Spinal cord (tissue), 10 donors: ENCODE measurements around the gene GCHFR. TPM values are rescaled to one million over a fixed set of nuclear protein-coding genes. Genes with fewer than 3 reads are reported as not detected.

ENCODE experiments used
- DNase-seq, 6 donors: peaks; one replicate each; pipeline versions ENCODE4 v3.0.0 to v3.0.0-alpha.2; 2013 to 2015; ENCODE audit warnings: low spot score in 6 of 6, low read depth in 4 of 6
- H3K27ac ChIP-seq: one replicate; pipeline ENCODE4 v1.5.1; 2013; ENCODE audit warnings: low read depth, low read length, control low read depth
- H3K27me3 ChIP-seq: one replicate; pipeline ENCODE4 v1.6.1; 2013; ENCODE audit warnings: low read length; ENCODE audit not compliant: control insufficient read depth, insufficient read depth
- H3K36me3 ChIP-seq: one replicate; pipeline ENCODE4 v1.6.1; 2013; ENCODE audit warnings: low read length; ENCODE audit not compliant: control insufficient read depth, insufficient read depth
- H3K4me1 ChIP-seq: one replicate; pipeline ENCODE4 v1.6.1; 2013; ENCODE audit warnings: low read length; ENCODE audit not compliant: control insufficient read depth, insufficient read depth
- H3K4me3 ChIP-seq: one replicate; pipeline ENCODE4 v1.5.1; 2013; ENCODE audit warnings: low read depth, low read length, control low read depth
- H3K9me3 ChIP-seq: one replicate; pipeline ENCODE4 v1.6.1; 2013; ENCODE audit warnings: low read length; ENCODE audit not compliant: control insufficient read depth, insufficient read depth
- WGBS: methylation state at CpG from one replicate; pipeline ENCODE4 v1.1.5; 2013; ENCODE audit warnings: missing lambda C conversion rate; ENCODE audit not compliant: insufficient coverage; 5-methylcytosine and 5-hydroxymethylcytosine counted together
- polyA plus RNA-seq, 2 donors: library from polyadenylated mRNA; unstranded; fragments of 120-200 nt; gene quantifications; one replicate each; pipeline ENCODE4 v1.2.1, GENCODE V29; 2013; ENCODE audit not compliant: insufficient read length in 2 of 2
- total RNA-seq, 2 donors: library from RNA; depleted of rRNA in 1 of 2; stranded (reverse); fragments of 120-200 nt in 1 of 2; fragments of >200 nt in 1 of 2; gene quantifications; one replicate each; pipeline versions ENCODE4 v1.2.3 to v1.2.4, GENCODE V29; 2013 to 2014
- donor health status: healthy.

The GCHFR gene
- total and polyA plus RNA-seq, 4 donors, result 14.2 to 29.1 (median 21.9) TPM

DNA sequence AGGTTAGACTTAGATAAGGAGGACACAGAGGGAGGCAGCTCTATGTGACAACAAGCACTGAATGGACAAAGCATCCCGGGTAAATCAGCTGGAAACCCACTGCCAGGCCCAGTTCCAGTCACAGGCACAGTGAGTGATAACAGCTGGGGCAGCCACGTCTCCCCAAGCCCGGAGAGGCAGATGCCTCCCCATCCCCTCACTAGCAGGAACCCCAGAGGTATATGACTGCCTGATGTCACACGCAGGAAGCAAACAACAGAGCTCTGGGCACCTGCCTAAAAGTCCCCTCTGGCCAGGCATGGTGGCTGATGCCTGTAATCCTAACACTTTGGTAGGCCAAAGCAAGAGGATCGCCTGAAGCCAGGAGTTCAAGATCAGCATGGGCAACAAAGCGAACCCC lies 24.1 kb downstream of the GCHFR start:
- DNase-seq, result no peak
- 20% methylated on average over 4 of the region's 6 CpGs for WGBS
- Histone ChIP-seq H3K4me3 (no peak overlapping the region), H3K27ac (no peak overlapping the region), H3K9me3 (no peaks in the 10 kb centered on the region), H3K36me3 (peaks cover 7% of the 10 kb centered on the region), H3K4me1 (peaks cover 6% of the 10 kb centered on the region), H3K27me3 (no peaks in the 10 kb centered on the region)

- Histone ChIP-seq H3K9me3 (no peaks in the 10 kb centered on the region), H3K4me1 (peaks cover 6% of the 10 kb centered on the region), H3K36me3 (peaks cover 7% of the 10 kb centered on the region), H3K27me3 (no peaks in the 10 kb centered on the region), H3K27ac (no peak overlapping the region), H3K4me3 (no peak overlapping the region)
- 79% methylated on average over 5 of the region's 5 CpGs for WGBS
- DNase-seq, result no peak
Measured at GRCh38 chr15:40789119-40789518, 25.3 kb downstream of the GCHFR start.

DNA sequence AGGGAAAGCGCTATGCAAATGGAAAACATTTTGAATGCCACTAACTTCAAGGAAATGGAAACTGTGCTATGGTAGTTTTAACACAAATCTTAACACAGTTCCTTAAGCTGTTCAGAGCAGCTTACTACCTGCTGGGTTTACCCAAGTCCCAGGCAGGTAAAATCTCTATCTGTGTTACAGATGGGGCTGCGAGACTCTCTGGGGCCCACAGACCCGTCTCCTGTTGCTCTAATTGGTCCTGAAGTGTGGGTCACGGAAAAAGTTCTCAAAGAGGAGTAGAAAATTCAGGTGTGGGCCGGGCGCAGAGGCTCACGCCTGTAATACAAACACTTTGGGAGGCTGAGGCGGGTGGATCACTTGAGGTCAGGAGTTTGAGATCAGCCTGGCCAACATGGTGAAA lies 26.1 kb downstream of the GCHFR start:
- WGBS, result 90% methylated on average over 3 of the region's 8 CpGs
- Histone ChIP-seq H3K36me3 (peaks cover 7% of the 10 kb centered on the region), H3K4me3 (no peak overlapping the region), H3K27ac (no peak overlapping the region), H3K4me1 (peaks cover 6% of the 10 kb centered on the region), H3K9me3 (no peaks in the 10 kb centered on the region), H3K27me3 (no peaks in the 10 kb centered on the region)
- no peak for DNase-seq

DNA sequence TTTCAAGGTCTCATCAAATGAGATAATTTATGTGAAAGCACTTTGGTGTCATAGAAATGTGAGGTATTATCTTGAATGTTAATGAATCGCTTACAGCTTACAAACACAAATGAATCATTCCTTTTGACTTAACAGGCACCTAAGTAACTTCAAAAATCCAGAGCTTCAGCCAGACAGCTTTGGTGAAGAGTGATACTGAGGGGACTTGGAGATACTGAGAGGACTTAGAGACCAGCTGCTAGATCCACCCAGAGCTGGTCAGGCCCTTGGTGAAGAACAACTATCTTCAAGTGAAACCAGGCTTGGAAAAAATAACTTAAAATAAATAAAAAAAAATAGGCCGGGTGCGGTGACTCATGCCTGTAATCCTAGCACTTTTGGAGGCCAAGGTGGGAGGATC lies 26.9 kb downstream of the GCHFR start:
- Histone ChIP-seq H3K36me3 (peaks cover 7% of the 10 kb centered on the region), H3K9me3 (no peaks in the 10 kb centered on the region), H3K4me3 (no peak overlapping the region), H3K4me1 (peaks cover 6% of the 10 kb centered on the region), H3K27ac (no peak overlapping the region), H3K27me3 (no peaks in the 10 kb centered on the region)
- DNase-seq, result no peak
- no CpG with 5 or more reads among the region's 3 CpGs for WGBS

DNA sequence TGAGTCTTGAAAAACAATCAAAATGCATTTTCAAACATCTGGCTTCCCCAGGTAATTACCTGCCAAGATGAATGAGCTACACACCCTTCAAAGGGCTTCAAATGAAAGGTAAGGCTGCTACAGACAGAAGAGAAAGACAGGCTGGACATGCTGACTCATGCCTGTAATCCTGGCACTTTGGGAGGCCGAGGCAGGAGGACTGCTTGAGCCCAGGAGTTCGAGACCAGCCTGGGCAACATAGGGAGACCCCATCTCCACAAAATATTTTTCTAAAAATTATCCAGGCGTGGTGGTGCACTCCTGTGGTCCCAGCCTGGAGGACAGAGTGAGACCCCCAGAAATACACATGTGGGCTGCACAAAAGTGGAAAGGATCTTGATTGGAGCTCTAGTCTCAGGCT lies 28.5 kb downstream of the GCHFR start:
- Histone ChIP-seq H3K9me3 (no peaks in the 10 kb centered on the region), H3K4me1 (peaks cover 6% of the 10 kb centered on the region), H3K36me3 (peaks cover 7% of the 10 kb centered on the region), H3K4me3 (no peak overlapping the region), H3K27ac (no peak overlapping the region), H3K27me3 (no peaks in the 10 kb centered on the region)
- WGBS, result 91% methylated on average over 3 of the region's 3 CpGs
- no peak for DNase-seq

DNA sequence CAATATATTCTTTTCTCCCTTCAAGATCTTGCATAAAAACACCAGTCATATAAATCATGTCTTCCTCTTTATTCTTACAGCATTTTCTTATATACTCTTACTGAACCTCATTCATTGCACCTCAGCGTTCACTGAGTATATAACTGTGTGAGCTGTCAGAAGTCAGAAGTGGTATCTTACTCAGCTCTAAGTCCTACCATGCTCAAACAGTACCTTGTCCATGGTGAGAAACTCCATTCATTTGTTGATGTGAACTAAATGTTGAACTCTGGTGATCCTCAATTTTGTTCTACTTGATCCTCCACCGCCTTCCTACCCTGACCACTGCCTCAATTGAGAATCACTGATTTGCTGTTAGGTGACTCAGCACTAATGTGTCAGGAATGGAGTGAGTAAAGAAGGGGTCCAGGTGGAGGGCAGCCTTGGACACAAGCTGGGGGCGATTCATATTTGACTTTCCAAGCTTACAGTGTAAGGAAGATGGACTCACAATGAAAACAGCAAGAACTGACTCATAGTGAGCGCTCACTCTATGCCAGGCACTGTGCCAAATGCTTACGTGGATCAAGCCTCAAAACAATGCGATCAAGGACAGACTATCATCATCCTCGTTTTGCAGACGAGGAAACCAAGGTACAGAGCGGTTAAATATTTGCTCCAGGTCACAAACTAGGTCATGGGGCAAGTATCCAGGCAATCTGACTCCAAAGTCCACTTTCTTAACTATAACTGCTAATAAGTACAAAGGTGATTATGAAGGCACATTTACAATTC lies 29.5 kb downstream of the GCHFR start:
- Histone ChIP-seq H3K4me3 (no peak overlapping the region), H3K27ac (no peak overlapping the region), H3K4me1 (no peaks in the 10 kb centered on the region), H3K36me3 (peaks cover 7% of the 10 kb centered on the region), H3K9me3 (no peaks in the 10 kb centered on the region), H3K27me3 (no peaks in the 10 kb centered on the region)
- WGBS, result 89% methylated on average over 5 of the region's 9 CpGs
- DNase-seq, result no peak

DNA sequence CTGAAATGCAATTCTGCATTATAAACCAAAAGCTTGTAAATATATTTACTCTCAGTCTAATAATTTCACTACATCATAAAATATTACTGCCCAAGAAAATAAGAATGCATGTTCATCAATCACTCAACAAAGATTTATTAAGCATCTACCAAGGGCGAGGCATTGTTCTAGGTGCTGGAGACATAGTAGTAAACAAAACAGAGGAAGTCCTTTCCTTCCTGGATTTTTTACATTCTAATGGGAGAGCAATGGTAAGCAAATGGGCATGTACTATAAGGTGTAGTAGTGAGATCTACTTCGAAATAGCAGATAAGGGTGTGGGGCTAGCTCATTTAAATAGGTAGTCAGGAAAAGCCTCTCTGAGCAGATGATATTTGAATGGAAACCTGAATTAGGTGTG lies 32.2 kb downstream of the GCHFR start:
- no peak overlapping the region for H3K27ac ChIP-seq
- 50% methylated on average over 1 of the region's 2 CpGs for WGBS

DNA sequence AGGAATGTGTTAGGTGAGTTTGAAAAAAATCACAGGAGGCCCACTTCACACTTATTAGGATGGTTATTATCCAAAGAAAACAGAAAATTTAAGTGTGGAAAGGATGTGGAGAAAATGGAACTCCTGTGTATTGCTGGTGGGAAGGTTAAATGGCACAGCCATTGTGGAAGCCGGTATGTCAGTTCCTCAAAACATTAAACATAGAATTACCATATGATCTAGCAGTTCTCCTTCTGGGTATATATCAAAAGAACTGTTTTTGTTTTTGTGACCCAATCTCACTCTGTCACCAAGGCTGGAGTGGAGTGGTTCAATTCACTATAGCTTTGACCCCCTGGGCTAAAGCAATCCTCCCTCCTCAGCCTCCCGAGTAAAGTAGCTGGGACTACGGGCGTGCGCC lies 32.6 kb downstream of the GCHFR start:
- no CpG with 5 or more reads among the region's 5 CpGs for WGBS
- H3K4me1 ChIP-seq, result no peaks in the 10 kb centered on the region
- no peak overlapping the region for H3K4me3 ChIP-seq
- H3K36me3 ChIP-seq, result peaks cover 4% of the 10 kb centered on the region
- H3K9me3 ChIP-seq, result no peaks in the 10 kb centered on the region
- no peak overlapping the region for H3K27ac ChIP-seq
- no peak for DNase-seq
- no peaks in the 10 kb centered on the region for H3K27me3 ChIP-seq

More for the DNA sequence above, 32.2 kb downstream of the GCHFR start:
- no peak overlapping the region for H3K4me3 ChIP-seq
- no peaks in the 10 kb centered on the region for H3K27me3 ChIP-seq
- no peaks in the 10 kb centered on the region for H3K9me3 ChIP-seq
- H3K4me1 ChIP-seq, result no peaks in the 10 kb centered on the region
- H3K36me3 ChIP-seq, result peaks cover 4% of the 10 kb centered on the region
- no peak for DNase-seq

- Histone ChIP-seq H3K27me3 (no peaks in the 10 kb centered on the region), H3K36me3 (peaks cover 2% of the 10 kb centered on the region), H3K27ac (no peak overlapping the region), H3K4me1 (no peaks in the 10 kb centered on the region), H3K9me3 (no peaks in the 10 kb centered on the region), H3K4me3 (no peak overlapping the region)
- 92% methylated on average over 2 of the region's 3 CpGs for WGBS
- no peak for DNase-seq
Measured at GRCh38 chr15:40799523-40799922, 35.7 kb downstream of the GCHFR start.

DNA sequence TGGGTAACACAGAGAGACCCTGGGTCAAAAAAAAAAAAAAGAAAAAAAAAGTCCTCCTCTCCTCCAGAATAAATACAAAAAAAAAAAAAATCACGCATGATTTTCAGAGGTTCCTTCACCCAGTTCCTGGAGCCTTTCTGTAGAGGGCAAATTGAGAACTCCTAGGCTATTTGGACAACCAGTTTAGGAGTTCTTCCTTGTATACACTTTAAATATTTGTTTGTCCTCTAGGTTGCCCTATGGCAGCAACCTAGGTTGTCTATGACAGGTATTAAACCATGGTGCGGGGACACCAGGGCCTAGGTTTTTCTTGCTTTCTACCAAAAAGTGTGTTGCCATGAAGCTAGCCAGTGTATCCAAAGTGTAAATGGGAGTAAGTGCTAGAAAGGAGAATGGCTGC lies 39.2 kb downstream of the GCHFR start:
- H3K9me3 ChIP-seq, result no peaks in the 10 kb centered on the region
- 100% methylated on average over 1 of the region's 2 CpGs for WGBS
- H3K4me3 ChIP-seq, result no peak overlapping the region

More for the DNA sequence above, 39.2 kb downstream of the GCHFR start:
- no peak for DNase-seq
- peaks cover 2% of the 10 kb centered on the region for H3K36me3 ChIP-seq
- H3K27me3 ChIP-seq, result no peaks in the 10 kb centered on the region
- peaks cover 14% of the 10 kb centered on the region for H3K4me1 ChIP-seq
- no peak overlapping the region for H3K27ac ChIP-seq
